AG10803 (cell line): ENCODE data around the gene RPL38.

Source experiments
- DNase-seq: peaks from one replicate; pipeline ENCODE4 v3.0.0; 2010; ENCODE audit warnings: low read depth
- H3K4me3 ChIP-seq: 2 replicates; pipeline ENCODE4 v1.5.1; 2011; ENCODE audit warnings: mild to moderate bottlenecking, low read length, control low read depth
- TF ChIP-seq, protein P1 (sequence below): conservative IDR thresholded peaks from 2 replicates; pipeline ENCODE4 v1.5.1; 2011; ENCODE audit warnings: mild to moderate bottlenecking, low read length, control low read depth, inconsistent platforms

The RPL38 gene

DNA sequence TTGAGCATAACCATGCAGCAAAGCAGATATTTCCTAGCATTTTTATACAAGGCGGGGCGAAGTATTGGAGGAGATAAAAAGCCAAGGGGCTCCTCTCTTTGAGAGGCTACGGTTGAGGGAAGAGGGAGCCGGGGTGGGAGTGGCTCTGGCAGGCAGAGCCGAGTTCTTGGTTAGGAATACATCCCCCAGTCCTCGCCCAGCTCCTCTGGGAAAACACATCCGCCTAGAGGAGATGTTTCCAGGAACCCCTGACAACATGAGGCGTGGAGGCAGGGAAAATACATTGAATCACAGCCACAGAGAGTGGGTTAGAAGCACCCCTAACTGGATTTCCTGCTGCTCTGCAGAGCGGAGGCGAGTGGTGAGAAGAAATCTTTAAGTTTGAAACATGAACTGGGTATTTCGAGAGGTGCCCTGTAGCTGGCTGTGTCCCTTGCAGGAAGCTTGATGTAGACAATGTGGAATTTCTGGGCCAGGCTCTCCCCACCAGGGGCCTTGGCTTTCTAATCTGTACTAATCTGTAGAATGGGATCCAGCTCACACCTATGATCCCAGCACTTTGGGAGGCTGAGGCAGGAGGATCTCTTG lies 37.2 kb downstream of the RPL38 start:
- TF ChIP-seq, protein P1, sequence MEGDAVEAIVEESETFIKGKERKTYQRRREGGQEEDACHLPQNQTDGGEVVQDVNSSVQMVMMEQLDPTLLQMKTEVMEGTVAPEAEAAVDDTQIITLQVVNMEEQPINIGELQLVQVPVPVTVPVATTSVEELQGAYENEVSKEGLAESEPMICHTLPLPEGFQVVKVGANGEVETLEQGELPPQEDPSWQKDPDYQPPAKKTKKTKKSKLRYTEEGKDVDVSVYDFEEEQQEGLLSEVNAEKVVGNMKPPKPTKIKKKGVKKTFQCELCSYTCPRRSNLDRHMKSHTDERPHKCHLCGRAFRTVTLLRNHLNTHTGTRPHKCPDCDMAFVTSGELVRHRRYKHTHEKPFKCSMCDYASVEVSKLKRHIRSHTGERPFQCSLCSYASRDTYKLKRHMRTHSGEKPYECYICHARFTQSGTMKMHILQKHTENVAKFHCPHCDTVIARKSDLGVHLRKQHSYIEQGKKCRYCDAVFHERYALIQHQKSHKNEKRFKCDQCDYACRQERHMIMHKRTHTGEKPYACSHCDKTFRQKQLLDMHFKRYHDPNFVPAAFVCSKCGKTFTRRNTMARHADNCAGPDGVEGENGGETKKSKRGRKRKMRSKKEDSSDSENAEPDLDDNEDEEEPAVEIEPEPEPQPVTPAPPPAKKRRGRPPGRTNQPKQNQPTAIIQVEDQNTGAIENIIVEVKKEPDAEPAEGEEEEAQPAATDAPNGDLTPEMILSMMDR = no peak
- H3K4me3 ChIP-seq = no peak overlapping the region
- peak; percentile 2 for DNase-seq

DNA sequence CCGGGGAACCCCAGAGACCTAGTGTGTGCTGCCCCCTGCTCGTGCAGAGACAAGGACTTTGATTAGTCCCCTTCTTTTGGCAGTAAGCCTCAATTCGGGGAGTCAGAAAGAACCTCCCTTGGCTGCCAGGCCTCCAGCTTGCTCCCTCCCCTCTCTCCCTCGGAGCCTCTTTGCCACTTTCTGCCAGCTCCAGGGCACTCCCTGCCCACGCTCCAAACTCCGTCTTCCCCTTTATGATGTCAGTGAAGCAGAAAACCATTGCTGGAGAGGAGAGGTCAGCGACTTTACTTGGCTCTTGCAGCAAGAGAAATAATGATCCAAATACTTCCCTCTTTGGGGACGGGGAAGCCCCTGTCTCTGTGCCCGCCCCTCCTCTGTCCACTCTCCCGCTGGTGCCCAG lies 38.0 kb downstream of the RPL38 start:
- TF ChIP-seq, protein P1 = no peak
- no peak for DNase-seq
- H3K4me3 ChIP-seq = no peak overlapping the region

GRCh38 chr17:74241847-74242246 lies 38.4 kb downstream of the RPL38 start:
- no peak overlapping the region for H3K4me3 ChIP-seq
- no peak for DNase-seq
- TF ChIP-seq, protein P1 = no peak

DNA sequence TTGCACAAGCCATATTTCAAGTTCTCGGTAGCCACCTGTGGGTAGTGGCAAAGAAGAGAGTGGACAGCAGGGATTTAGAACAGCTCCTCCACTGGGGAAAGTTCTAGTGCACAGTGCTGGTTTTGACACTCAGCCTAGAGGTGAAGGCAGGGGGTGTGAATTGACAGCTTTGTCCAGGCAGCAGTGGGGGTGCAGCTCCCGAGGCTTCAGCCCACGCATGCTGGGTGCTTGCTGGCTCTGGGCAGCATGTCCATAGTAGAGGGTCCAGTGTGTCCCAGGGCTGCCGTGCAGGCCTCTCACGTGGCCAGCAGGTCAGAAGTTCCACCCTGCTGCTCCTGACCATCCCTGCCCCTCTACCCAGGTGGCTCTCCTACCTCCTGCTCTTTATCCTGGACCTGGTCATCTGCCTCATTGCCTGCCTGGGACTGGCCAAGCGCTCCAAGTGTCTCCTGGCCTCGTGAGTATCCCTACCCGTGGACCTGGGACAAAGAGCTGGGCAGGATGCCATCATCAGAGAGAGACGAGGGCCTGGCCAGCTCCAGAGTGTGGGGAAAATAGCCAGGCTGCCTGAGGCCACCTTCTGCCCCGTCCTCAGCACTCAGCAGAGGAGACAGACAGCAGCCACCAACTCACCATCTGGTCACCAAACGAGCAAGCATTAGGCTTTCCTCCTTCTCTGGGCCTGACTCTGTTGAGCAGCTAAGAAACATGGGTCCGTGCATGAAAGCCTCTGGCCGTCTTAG lies 39.7 kb downstream of the RPL38 start:
- H3K4me3 ChIP-seq = no peak overlapping the region
- no peak for DNase-seq
- TF ChIP-seq, protein P1 = no peak

DNA sequence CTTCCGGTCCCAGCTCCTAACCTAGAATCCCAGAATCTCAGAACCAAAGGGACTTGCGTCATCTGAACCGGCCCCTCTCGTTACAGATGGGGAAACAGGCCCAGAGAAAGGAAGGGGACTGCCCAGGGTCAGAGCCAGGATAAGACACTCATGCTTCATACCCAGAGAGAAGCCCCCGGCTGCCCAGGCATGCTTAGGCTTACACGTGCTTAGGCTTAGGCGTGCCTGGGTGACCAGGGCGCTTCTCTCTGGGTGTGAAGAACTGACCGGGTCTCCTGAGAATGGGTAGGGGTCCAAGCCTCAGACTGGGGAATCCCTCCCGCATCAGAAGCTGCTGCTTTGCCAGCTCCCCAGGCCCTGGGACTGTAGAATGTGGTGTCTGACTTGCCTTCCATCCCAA lies 40.6 kb downstream of the RPL38 start:
- no peak overlapping the region for H3K4me3 ChIP-seq
- DNase-seq = no peak
- TF ChIP-seq, protein P1 = no peak

- no peak overlapping the region for H3K4me3 ChIP-seq
- DNase-seq = no peak
- TF ChIP-seq, protein P1 = no peak
Observed at GRCh38 chr17:74244548-74244947, 41.1 kb downstream of the RPL38 start.
